HT-29 (cell line): ENCODE results near the gene TPD52L1. TPM values are rescaled to one million over a fixed set of nuclear protein-coding genes. Genes with fewer than 3 reads are reported as not detected.
A peak's percentile ranks its signal among the peaks of the same experiment; 100 is the strongest.

Experiments used
- DNase-seq: peaks from one replicate; pipeline ENCODE4 v3.0.0-alpha.2; 2015; ENCODE audit warnings: low spot score
- total RNA-seq: library from RNA; depleted of rRNA; stranded (reverse); fragments of >200 nt; shearing (Covaris generic); gene quantifications from 2 replicates; pipeline ENCODE4 v1.2.3, GENCODE V29; 2014

TPD52L1 gene
- total RNA-seq, 1 experiment from 2014 or later: 56.9 TPM

GRCh38 chr6:125174626-125175025, 21.1 kb downstream of the TPD52L1 start:
- no peak for DNase-seq

- no peak for DNase-seq
These were observed 22.0 kb downstream of the TPD52L1 start for GRCh38 chr6:125175466-125176048.

- no peak for DNase-seq
These were observed 28.9 kb downstream of the TPD52L1 start for GRCh38 chr6:125182237-125183008.

- DNase-seq: no peak
These were observed 29.8 kb downstream of the TPD52L1 start for GRCh38 chr6:125183391-125183790.

GRCh38 chr6:125188037-125188436, 34.5 kb downstream of the TPD52L1 start:
- DNase-seq: no peak

- no peak for DNase-seq
These were observed 35.1 kb downstream of the TPD52L1 start for GRCh38 chr6:125188594-125189203.

GRCh38 chr6:125189494-125189893, 35.9 kb downstream of the TPD52L1 start:
- DNase-seq: no peak

GRCh38 chr6:125190667-125191066, 37.1 kb downstream of the TPD52L1 start:
- no peak for DNase-seq

GRCh38 chr6:125191916-125192609, 38.5 kb downstream of the TPD52L1 start:
- DNase-seq: peak; percentile 78

- no peak for DNase-seq
These were observed 39.0 kb downstream of the TPD52L1 start for GRCh38 chr6:125192610-125192930.

GRCh38 chr6:125193208-125193607, 39.6 kb downstream of the TPD52L1 start:
- DNase-seq: no peak

- DNase-seq: no peak
These were observed 41.4 kb downstream of the TPD52L1 start for GRCh38 chr6:125194941-125195340.

GRCh38 chr6:125195526-125195925, 42.0 kb downstream of the TPD52L1 start:
- DNase-seq: no peak

- no peak for DNase-seq
These were observed 43.0 kb downstream of the TPD52L1 start for GRCh38 chr6:125196613-125197012.

GRCh38 chr6:125197795-125198269, 44.3 kb downstream of the TPD52L1 start:
- peak; percentile 71 for DNase-seq

GRCh38 chr6:125198398-125198937, 44.9 kb downstream of the TPD52L1 start:
- DNase-seq: no peak

GRCh38 chr6:125200941-125201340, 47.4 kb downstream of the TPD52L1 start:
- no peak for DNase-seq

GRCh38 chr6:125201961-125202729, 48.6 kb downstream of the TPD52L1 start:
- peak; percentile 76 for DNase-seq

- DNase-seq: peak; percentile 18
These were observed 49.8 kb downstream of the TPD52L1 start for GRCh38 chr6:125203395-125203794.

GRCh38 chr6:125205931-125206330, 52.4 kb downstream of the TPD52L1 start:
- DNase-seq: no peak

- no peak for DNase-seq
These were observed 52.8 kb downstream of the TPD52L1 start for GRCh38 chr6:125206389-125206788.
